IPS-11a (cell line): Measurements from ENCODE around the gene S100A4.

Experiments used
- H3K4me3 ChIP-seq: one replicate; pipeline ENCODE4 v1.5.1; 2013; ENCODE audit warnings: low read depth, low read length, control low read depth

The S100A4 gene

GRCh38 chr1:153513023-153513422, 32.6 kb downstream of the S100A4 start:
- H3K4me3 ChIP-seq, result no peak overlapping the region

GRCh38 chr1:153510984-153511410, 34.6 kb downstream of the S100A4 start:
- no peak overlapping the region for H3K4me3 ChIP-seq

GRCh38 chr1:153509729-153510354, 35.8 kb downstream of the S100A4 start:
- H3K4me3 ChIP-seq, result no peak overlapping the region

GRCh38 chr1:153509036-153509435, 36.6 kb downstream of the S100A4 start:
- no peak overlapping the region for H3K4me3 ChIP-seq

- no peak overlapping the region for H3K4me3 ChIP-seq
These were observed 37.6 kb downstream of the S100A4 start for GRCh38 chr1:153507926-153508583.

- no peak overlapping the region for H3K4me3 ChIP-seq
These were observed 38.7 kb downstream of the S100A4 start for GRCh38 chr1:153506831-153507413.

- H3K4me3 ChIP-seq, result no peak overlapping the region
These were observed 39.2 kb downstream of the S100A4 start for GRCh38 chr1:153506386-153506785.

GRCh38 chr1:153505576-153505975, 40.0 kb downstream of the S100A4 start:
- no peak overlapping the region for H3K4me3 ChIP-seq

GRCh38 chr1:153503766-153504165, 41.8 kb downstream of the S100A4 start:
- H3K4me3 ChIP-seq, result no peak overlapping the region

- H3K4me3 ChIP-seq, result no peak overlapping the region
These were observed 46.9 kb downstream of the S100A4 start for GRCh38 chr1:153498746-153499145.

- no peak overlapping the region for H3K4me3 ChIP-seq
These were observed 50.1 kb downstream of the S100A4 start for GRCh38 chr1:153495536-153495935.

GRCh38 chr1:153494976-153495535, 50.5 kb downstream of the S100A4 start:
- H3K4me3 ChIP-seq, result no peak overlapping the region
